HCT116 (cell line): ENCODE measurements around the gene HIVEP2. TPM values are rescaled to one million over a fixed set of nuclear protein-coding genes. Genes with fewer than 3 reads are reported as not detected.

Experiments
- ATAC-seq: fragments of 200-7000 bp; cut with Tn5 transposase; 2 replicates; pipeline ENCODE4 v1.9.1; 2020; ENCODE audit warnings: mild to moderate bottlenecking, moderate library complexity
- BruUV-seq: library from RNA; stranded (reverse); fragments of 400-500 nt; replicated peaks from 2 replicates; lab custom pipeline; 2021; lab: Mats Ljungman, UMichigan
- CTCF ChIA-PET: fragments of 300-600 bp; sonication (Branson Sonifier 250); formaldehyde crosslinking; loops from one replicate; lab custom pipeline; 2021; ENCODE audit warnings: antibody characterized with exemption; lab: Charles Lee
- POLR2A ChIA-PET: fragments of 300-600, 350-600 bp; sonication (Branson Sonifier 250); formaldehyde crosslinking; loops from one replicate; lab custom pipeline; 2021; ENCODE audit warnings: antibody characterized with exemption; lab: Charles Lee
- RAD21 ChIA-PET, 2 experiments: fragments of 300-600 bp; sonication (Branson Sonifier 250); formaldehyde crosslinking; loops; one replicate each; lab custom pipeline; 2023; ENCODE audit warnings: low total read pairs in 2 of 2; ENCODE audit not compliant: uncharacterized antibody in 2 of 2, unreplicated experiment in 2 of 2, low non-redundant PET in 1 of 2; lab: Charles Lee
- DNase-seq: peaks from one replicate; pipeline ENCODE4 v3.0.0-alpha.2; 2010; ENCODE audit warnings: low read depth, low spot score
- H2AFZ ChIP-seq: fragments of 200-600 bp; shearing (Covaris generic), sonication (generic); 2 replicates; pipeline ENCODE4 v1.6.1; 2017; ENCODE audit warnings: low read depth, mixed run types, mixed read lengths, antibody characterized with exemption, low read length; ENCODE audit not compliant: poor library complexity, severe bottlenecking
- H3K27ac ChIP-seq: 2 replicates; pipeline ENCODE4 v1.5.1; 2012; ENCODE audit warnings: low read depth, low read length
- H3K27me3 ChIP-seq: fragments of 200-600 bp; sonication (generic); 2 replicates; pipeline ENCODE4 v1.6.1; 2016; ENCODE audit warnings: mixed run types, low read length, mixed read lengths; ENCODE audit not compliant: insufficient read depth
- H3K36me3 ChIP-seq, 2 experiments: fragments of 200-500 bp in 1 of 2; fragments of 200-600 bp in 1 of 2; sonication (Bioruptor generic) in 1 of 2; sonication (generic) in 1 of 2; 2 replicates each; pipeline versions ENCODE4 v1.5.1 to v1.6.1; 2014 to 2016; ENCODE audit warnings: low read length in 2 of 2, inconsistent platforms in 1 of 2, mixed read lengths in 1 of 2, mixed run types in 1 of 2; ENCODE audit not compliant: insufficient read depth in 2 of 2, control insufficient read depth in 1 of 2
- H3K4me1 ChIP-seq, 2 experiments: fragments of 200-600 bp in 1 of 2; sonication (generic) in 1 of 2; 2 replicates each; pipeline versions ENCODE4 v1.5.1 to v1.6.1; 2012 to 2017; ENCODE audit warnings: low read length in 2 of 2, inconsistent platforms in 1 of 2, mild to moderate bottlenecking in 1 of 2, mixed read lengths in 1 of 2, mixed run types in 1 of 2, moderate library complexity in 1 of 2; ENCODE audit not compliant: insufficient read depth in 2 of 2, control insufficient read depth in 1 of 2
- H3K4me2 ChIP-seq: fragments of 200-600 bp; sonication (generic); 2 replicates; pipeline ENCODE4 v1.6.1; 2017; ENCODE audit warnings: mixed run types, low read length, mixed read lengths
- H3K4me3 ChIP-seq, 2 experiments: fragments of 200-600 bp in 1 of 2; sonication (generic) in 1 of 2; replicated peaks in 1 of 2; 2 replicates each; pipeline ENCODE4 v1.5.1; 2011 to 2016; ENCODE audit warnings: low read length in 2 of 2, control low read depth in 1 of 2, low read depth in 1 of 2, mild to moderate bottlenecking in 1 of 2, mixed read lengths in 1 of 2, mixed run types in 1 of 2
- H3K79me2 ChIP-seq: fragments of 200-600 bp; sonication (generic); 2 replicates; pipeline ENCODE4 v1.6.1; 2017; ENCODE audit warnings: mild to moderate bottlenecking, mixed run types, low read length, moderate library complexity, mixed read lengths; ENCODE audit not compliant: insufficient read depth
- H3K9ac ChIP-seq: fragments of 200-600 bp; sonication (generic); 2 replicates; pipeline ENCODE4 v1.6.1; 2016; ENCODE audit warnings: low read length, mixed read lengths
- H3K9me2 ChIP-seq: fragments of 200-600 bp; sonication (generic), shearing (Covaris generic); 2 replicates; pipeline ENCODE4 v1.6.1; 2017; ENCODE audit warnings: mixed run types, mild to moderate bottlenecking, moderate library complexity; ENCODE audit not compliant: insufficient read depth
- H3K9me3 ChIP-seq, 2 experiments: fragments of 200-500 bp in 1 of 2; fragments of 200-600 bp in 1 of 2; sonication (Bioruptor generic) in 1 of 2; sonication (generic) in 1 of 2; 2 replicates each; pipeline ENCODE4 v1.6.1; 2014 to 2017; ENCODE audit warnings: low read length in 2 of 2, mixed read lengths in 2 of 2, inconsistent platforms in 1 of 2, low read depth in 1 of 2, mild to moderate bottlenecking in 1 of 2, mixed run types in 1 of 2, moderate library complexity in 1 of 2; ENCODE audit not compliant: control insufficient read depth in 1 of 2, insufficient read depth in 1 of 2
- H4K20me1 ChIP-seq: fragments of 200-600 bp; sonication (generic), shearing (Covaris generic); 2 replicates; pipeline ENCODE4 v1.6.1; 2017; ENCODE audit warnings: mixed run types, mild to moderate bottlenecking, moderate library complexity; ENCODE audit not compliant: insufficient read depth
- EGR1 ChIP-seq: IDR thresholded peaks from 2 replicates; pipeline ENCODE4 v1.6.1; 2012; ENCODE audit warnings: low read depth
- EZH2phosphoT487 ChIP-seq: fragments of 200-600 bp; IDR thresholded peaks from 2 replicates; pipeline ENCODE4 v1.6.1; 2018; ENCODE audit warnings: antibody characterized with exemption, borderline replicate concordance
- POLR2A ChIP-seq: IDR thresholded peaks from 2 replicates; pipeline ENCODE4 v1.7.0; 2011; ENCODE audit warnings: borderline replicate concordance; ENCODE audit not compliant: insufficient read depth, insufficient read length; ENCODE audit errors: extremely low read depth
- POLR2AphosphoS5 ChIP-seq: IDR thresholded peaks from 2 replicates; pipeline ENCODE4 v1.6.1; 2011; ENCODE audit warnings: mild to moderate bottlenecking, low read depth, low read length, moderate library complexity
- RAD21 ChIP-seq: IDR thresholded peaks from 2 replicates; pipeline ENCODE4 v1.6.1; 2012; ENCODE audit warnings: low read depth, mild to moderate bottlenecking
- TCF7L2 ChIP-seq: IDR thresholded peaks from 2 replicates; pipeline ENCODE4 v1.7.0; 2011; ENCODE audit warnings: borderline replicate concordance, inconsistent platforms; ENCODE audit not compliant: insufficient read depth, insufficient read length; ENCODE audit errors: extremely low read depth
- YY1 ChIP-seq: IDR thresholded peaks from 2 replicates; pipeline ENCODE4 v1.6.1; 2011; ENCODE audit warnings: low read length, low read depth, moderate library complexity, mild to moderate bottlenecking; ENCODE audit not compliant: insufficient replicate concordance; ENCODE audit errors: extremely low read depth
- ZNF274 ChIP-seq: fragments of 200-500 bp; sonication (Bioruptor generic); IDR thresholded peaks from 2 replicates; pipeline ENCODE4 v1.6.1; 2014; ENCODE audit warnings: mild to moderate bottlenecking, low read depth, low read length, inconsistent platforms
- intact Hi-C: fragments of 100-400 bp; cut with micrococcal nuclease; formaldehyde crosslinking; loops from 2 replicates; pipeline ENCODE4 v1.10.0; 2022
- total RNA-seq: library from RNA; stranded (reverse); gene quantifications from one replicate; pipeline ENCODE4 v1.2.1, GENCODE V29; 2021; ENCODE audit not compliant: unreplicated experiment
- TF ChIP-seq, protein P1 (sequence below): IDR thresholded peaks from 2 replicates; pipeline ENCODE4 v1.6.1; 2011; ENCODE audit warnings: mild to moderate bottlenecking, low read length, moderate library complexity; ENCODE audit not compliant: insufficient replicate concordance; ENCODE audit errors: extremely low read depth

Gene HIVEP2
- total RNA-seq, 1 experiment from 2014 or later = 8.1 TPM

DNA sequence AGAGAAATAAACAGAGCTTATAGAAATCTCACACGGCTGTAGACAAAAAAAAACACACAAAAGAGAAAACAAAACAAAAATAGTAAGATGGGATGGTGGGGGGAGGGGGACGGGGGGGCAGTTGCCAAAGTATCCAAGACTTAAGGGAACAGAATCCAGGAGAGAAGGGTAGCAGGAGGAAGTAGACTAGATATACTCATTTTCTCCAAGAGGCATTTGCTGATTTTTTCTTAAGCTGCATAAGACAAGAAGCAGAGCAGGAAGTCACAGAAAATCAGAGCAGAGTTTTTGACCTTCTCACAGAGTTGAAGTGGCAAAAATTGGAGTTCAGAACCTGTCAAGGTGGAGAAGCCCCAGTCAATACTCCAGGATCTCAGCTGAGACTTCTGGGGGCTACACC lies 237.7 kb downstream of the HIVEP2 start:
- ChIA-PET RAD21 (interaction anchor here in 1 of 2 experiments (0.6 kb wide), 1 partner anchor 320 kb away, joined by 3 read pairs; no protein-coding TSS in a partner anchor), POLR2A (no interaction called here), CTCF (interaction anchor here (1.0 kb wide), 1 partner anchor 9 kb away, joined by 3 read pairs; no protein-coding TSS in a partner anchor)
- Histone ChIP-seq H3K9me3 (no peaks in the 10 kb centered on the region), H3K27ac (no peak overlapping the region), H3K36me3 (no peaks in the 10 kb centered on the region), H3K4me3 (no peak overlapping the region), H3K9me2 (no peaks in the 10 kb centered on the region), H3K79me2 (no peaks in the 10 kb centered on the region), H4K20me1 (no peaks in the 10 kb centered on the region), H3K9ac (no peak overlapping the region), H3K4me2 (no peak overlapping the region), H2AFZ (no peak overlapping the region), H3K27me3 (no peaks in the 10 kb centered on the region), H3K4me1 (no peaks in the 10 kb centered on the region)
- intact Hi-C loops = no loop called here
- ATAC-seq (no peak), DNase-seq (no peak)
- no peak for TF ChIP-seq TCF7L2
- TF ChIP-seq, protein P1, sequence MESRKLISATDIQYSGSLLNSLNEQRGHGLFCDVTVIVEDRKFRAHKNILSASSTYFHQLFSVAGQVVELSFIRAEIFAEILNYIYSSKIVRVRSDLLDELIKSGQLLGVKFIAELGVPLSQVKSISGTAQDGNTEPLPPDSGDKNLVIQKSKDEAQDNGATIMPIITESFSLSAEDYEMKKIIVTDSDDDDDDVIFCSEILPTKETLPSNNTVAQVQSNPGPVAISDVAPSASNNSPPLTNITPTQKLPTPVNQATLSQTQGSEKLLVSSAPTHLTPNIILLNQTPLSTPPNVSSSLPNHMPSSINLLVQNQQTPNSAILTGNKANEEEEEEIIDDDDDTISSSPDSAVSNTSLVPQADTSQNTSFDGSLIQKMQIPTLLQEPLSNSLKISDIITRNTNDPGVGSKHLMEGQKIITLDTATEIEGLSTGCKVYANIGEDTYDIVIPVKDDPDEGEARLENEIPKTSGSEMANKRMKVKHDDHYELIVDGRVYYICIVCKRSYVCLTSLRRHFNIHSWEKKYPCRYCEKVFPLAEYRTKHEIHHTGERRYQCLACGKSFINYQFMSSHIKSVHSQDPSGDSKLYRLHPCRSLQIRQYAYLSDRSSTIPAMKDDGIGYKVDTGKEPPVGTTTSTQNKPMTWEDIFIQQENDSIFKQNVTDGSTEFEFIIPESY = no peak
- TF ChIP-seq RAD21 = no peak
- no peak for TF ChIP-seq EGR1
- TF ChIP-seq POLR2AphosphoS5 = no peak
- TF ChIP-seq POLR2A = no peak
- TF ChIP-seq ZNF274 = no peak
- TF ChIP-seq YY1 = no peak
- no peak for TF ChIP-seq EZH2phosphoT487
- BruUV-seq = no TSS peak
